GM19193 (cell line): Measurements from ENCODE around the gene PREX1.

Experiments used
- POLR2A ChIP-seq: IDR thresholded peaks from 4 replicates; pipeline ENCODE4 v1.6.1; 2011; ENCODE audit not compliant: insufficient read depth, insufficient read length; ENCODE audit errors: extremely low read depth

Gene PREX1

DNA sequence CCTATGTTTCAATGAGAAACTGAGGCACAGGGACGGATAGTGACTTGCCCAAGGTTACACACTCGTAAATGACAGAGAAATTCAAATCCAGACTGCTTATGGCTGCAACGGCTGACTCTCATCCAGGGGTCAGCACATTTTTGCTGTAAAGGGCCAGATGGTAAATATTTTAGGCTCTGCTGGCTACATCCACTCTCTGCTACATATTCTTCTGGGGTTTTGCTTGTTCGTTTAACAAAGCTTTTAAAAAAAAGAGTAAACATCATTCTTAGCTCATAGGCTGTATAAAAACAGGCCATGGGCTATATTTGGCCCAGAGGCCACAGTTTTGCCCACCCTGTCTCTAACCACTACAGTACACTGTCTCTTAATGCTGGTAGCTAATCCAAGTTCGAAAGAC lies 103.4 kb downstream of the PREX1 start:
- TF ChIP-seq POLR2A: no peak

DNA sequence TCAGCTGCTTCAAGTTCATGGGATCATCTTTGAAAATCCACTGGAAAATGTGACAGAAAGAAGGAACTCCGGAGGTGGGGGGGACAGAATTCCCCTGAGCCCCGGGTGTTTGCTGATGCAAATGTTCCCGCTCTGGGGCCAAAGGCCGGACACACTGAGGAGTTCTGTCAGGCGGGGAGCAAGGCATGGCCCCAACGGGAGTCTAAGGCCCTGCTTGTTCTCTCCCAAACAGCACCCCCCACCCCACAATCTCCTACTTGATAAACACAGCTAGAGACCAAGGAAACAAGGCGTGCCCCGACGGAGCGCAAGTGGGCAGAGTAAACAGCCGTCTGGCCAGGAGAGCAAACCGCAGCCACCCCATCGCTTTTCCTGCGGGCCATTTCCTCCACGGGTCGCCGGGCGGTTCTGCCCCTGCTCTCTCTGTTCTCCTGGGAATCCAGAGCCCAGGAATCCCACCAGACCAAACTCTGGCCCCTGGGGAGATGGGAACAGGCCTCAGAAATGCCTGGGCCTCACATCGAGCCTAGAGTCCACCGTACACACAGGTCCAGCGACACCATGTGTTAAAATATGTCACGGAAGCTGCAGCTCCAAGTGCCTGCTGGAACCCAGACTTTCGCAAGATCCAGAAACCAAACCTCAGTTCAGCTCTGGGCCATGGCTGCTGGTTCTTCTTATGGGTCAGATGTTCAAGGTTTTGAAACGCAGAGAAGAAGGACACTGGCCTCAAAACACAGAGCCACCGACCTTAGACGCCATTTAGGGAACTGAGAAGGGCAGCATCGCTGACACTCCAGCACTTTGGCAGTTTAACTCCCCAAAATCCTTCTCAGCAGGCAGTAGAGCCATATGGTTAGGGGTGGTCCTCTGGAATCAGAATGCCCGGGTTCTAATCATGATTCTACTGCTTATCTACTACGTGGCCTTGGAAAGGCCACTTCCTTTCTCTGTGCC lies 104.2 kb downstream of the PREX1 start:
- no peak for TF ChIP-seq POLR2A

DNA sequence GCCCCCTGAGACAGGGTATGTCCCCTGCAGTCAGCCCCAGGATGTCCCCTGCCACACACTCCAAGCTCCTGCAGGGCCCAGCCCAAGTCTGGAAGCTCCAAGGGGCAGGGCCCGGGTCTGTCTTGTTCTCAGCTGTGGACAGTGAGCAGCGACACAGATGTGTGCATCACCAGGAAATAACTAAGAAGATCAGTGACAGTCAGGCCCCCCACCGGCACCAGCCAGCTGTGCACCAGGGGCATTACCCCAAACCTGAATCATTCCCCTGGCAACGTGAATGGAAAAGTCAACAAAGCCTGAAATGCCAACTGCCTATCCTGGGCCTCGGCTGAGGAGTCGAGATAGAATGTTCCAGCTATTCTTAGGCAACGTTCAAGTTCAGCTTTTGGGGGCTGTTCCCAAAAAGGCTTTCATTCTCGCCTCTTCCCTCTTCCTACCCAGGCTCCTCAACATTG lies 105.0 kb downstream of the PREX1 start:
- TF ChIP-seq POLR2A: no peak

DNA sequence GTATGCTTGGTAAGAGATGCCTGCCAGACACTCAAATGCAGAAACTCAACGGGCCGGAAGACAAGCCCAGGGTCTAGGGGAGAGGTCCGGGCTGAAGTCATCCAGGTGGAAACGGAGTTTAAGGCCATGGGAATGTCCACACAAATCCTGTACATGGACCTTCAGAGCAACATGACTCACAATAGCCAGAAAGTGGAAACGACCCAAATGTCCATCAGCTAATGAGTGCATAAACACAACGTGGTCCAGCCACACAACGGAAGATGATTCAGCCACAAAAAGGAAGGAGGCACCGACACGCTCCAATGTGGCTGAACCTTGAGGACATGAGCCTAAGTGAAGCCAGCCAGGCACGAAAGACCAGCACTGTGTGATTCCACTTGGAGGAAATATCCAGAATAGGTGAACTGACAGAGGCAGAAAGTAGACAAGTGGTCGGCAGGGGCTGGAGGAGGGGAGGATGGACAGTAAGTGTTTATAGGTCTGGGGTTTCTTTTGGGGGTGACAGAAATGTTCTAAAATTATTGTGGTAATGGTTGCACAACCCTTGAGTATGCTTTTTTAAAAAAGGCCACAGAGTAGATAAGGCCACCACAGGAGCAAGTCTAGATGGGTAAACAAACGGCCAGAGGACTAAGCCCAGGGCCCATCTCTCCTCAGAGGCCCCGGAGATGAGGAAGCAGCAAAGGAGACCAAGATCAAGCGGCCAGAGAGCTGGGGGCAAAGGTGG lies 105.6 kb downstream of the PREX1 start:
- TF ChIP-seq POLR2A: no peak

DNA sequence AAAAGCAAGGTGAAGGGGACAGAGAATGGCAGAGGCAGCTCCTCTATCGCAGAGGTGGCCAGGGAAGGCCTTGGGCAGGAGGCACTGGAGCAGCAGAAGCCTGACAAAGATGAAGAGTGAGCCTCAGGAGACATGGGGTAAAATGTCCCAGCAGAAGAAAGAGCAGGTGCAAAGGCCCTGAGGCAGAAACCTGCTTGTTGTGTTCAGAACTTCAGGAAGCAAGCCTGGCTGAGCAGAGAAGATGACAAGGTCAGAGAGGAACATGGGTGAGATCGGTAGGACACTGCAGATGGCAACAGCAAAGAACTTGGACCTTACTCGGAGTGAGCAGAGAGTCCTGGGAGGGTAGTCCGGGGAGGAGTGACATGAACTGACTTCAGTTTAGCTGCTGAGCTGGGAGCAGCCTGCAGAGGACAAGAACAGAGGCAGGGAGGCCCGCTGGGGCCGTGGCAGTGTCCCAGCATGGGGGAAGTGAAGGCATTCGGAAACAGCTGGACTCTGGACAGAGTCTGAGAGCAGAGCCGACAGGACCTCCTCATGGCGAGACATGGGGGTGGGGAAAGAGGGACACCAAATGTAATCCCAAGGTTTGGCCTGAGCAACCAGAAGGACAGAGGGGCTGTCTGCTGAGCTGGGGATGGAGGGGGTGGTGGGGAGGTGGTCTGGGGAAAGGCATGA lies 106.3 kb downstream of the PREX1 start:
- TF ChIP-seq POLR2A: no peak

DNA sequence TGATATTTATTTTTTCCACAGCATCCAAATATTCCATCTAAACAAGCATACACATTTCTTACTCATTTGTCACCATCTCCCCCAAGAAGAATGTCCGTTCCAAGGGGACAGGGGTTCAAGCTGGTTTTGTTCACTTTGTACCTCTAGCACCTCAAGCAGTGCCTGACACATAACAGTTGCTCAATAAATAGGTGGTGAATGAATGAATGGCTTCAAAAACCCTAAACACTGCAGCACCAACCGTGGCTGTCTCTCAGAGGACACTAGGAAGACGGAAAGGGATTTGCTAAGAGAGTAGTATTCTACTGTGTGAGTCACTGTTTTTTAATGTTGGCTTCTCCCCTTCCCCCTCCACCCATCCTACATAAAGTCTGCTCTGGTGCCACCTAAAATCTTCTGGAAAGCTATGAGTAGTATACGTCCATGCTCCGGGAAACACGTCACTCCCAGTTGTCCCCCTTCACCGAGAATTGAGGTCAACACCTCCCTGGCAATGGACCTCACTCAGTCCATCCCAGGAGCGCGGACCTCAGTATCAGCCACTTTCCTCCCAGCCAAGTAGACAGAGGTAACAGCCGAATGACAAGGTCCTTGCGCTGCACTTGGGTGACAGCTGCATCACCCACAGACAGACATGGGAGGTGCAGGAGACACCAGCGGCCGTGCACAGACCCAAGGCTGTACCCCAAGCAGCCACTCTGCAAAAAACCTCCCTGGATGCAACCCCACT lies 107.4 kb downstream of the PREX1 start:
- TF ChIP-seq POLR2A: no peak

DNA sequence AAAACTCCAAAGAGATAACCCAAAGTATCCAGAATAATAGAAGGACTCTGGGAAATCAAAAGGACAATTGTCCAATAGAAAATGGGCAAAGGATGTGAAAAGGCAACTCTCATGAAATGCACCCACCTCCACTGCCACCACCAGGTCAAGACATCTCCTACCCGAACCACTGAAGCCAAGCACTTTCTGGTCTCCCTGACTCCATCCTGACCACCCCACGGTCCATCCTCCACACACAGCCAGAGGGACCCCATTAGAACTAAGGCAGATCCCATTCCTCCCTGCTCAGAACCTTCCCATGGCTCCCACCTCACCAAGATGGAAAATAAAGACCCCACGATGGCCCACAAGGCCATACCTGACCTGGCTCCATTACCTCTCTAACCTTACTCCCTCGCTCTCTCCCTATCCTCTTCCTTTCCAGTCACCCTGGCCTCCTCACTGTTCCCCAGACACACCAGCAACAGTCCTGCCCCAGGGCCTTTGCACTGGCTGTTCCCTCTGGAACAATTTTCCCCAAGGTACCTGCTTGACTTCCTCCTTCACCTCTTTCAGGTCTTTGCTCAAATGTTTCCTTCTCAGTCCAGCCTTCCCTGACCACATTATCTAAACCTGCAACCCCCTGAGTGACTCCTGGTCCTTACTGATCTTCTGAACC lies 108.1 kb downstream of the PREX1 start:
- no peak for TF ChIP-seq POLR2A

DNA sequence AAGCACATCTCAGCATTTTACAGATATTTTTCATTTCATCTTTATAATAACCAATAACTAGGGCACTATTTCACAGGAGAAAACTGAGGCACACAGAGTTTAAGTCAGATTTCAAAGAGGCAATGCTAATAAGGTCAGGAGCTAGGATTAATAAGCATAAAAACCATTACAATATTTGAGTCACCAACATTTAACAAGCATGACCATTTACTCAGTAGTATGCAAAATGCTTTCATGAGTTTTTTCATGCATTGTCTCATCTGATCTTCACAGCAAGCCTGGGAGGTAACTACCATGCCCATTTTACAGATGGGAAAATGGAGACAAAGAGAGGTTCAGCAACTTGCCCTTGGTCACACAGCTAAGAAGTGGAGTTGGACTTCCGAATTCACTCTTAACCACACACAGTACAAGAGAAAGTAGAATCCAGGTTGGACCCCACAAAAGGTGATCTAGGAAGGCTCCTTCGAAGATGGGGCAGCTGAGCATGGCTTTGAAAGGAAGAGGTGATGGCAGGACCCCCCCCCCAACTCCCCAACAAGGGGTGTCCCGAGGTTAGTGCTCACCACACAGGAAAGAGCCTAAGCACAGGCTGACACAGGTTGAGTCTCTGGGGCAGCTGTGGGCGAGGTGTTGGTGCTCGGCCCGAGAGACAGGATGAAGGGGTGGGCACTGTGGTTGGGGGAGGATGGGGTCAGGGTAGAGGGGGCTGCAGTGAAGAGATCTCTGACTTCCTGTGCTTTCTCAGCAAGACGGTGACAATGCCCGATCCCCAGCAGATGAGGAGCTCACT lies 108.8 kb downstream of the PREX1 start:
- no peak for TF ChIP-seq POLR2A

DNA sequence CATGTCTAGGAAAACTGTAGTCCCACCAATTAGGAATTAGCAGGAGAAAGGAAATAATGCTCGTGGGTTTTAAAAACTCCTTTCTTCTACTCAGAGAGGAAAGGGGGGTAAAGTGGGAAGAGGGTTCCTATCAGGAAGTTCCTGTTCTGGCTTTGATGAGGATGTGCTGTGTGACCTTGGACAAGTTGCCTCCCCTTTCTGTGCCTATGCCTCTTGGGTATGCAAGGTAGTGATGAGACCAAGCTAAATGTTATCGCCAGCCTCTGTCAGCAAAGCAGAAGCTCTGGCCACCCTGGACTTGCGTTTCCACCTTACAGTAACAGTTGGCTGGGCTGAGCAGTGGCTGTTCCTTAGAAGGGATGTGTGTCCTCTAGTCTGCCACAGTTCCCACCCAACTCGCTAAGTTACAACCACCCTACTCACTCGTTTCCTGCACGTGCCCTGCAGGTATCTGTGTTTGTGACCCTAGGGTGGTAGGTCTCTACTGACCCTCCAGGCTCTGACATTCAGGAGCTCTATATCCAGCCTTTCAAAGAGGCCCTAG lies 110.0 kb downstream of the PREX1 start:
- no peak for TF ChIP-seq POLR2A

DNA sequence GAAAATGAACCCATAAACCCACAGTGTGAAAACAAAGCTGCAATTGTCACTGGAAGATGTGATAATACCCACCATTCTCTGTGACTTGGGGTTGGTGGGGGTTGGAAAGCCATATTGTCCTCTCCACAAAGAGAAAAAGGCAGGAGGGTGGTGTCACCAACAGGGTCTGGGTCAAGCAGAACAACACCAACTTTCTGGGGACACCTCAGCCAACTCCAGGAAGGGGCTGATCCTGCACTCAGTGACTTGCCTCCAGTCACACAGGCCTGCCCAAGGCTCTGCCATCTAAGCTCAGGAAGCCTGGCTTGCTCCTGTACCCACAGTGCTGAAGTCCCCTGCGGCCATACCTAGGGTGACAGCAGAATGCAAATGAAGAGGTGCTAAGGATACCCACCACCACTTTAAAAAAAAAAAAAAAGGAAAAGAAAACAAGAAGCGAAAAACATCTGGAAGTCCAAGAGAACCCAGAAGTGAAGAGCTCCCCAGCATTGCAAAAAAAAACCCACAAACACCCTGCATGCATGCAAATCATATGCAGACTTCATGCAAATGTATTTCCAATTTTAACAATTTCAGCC lies 110.6 kb downstream of the PREX1 start:
- peak; percentile 22 for TF ChIP-seq POLR2A

DNA sequence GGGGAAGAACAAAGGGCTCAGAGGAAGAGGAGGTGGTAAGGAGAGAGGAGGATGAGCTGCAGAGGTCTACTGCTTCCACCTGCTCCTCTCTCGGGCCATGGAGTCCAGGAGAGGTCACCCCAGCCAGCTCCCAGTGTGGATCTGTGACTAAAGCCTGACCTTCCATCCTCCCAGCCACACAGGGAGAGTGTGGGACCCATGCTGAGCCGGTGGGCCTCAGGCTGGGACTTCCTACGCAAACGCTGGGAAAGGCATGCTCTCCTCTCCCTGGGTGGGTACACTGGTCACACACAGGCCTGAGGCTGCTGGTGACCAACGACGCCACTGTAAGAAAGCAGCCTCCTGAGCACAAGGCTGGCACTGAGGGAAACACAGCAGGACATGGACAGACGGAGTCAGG lies 111.3 kb downstream of the PREX1 start:
- no peak for TF ChIP-seq POLR2A

DNA sequence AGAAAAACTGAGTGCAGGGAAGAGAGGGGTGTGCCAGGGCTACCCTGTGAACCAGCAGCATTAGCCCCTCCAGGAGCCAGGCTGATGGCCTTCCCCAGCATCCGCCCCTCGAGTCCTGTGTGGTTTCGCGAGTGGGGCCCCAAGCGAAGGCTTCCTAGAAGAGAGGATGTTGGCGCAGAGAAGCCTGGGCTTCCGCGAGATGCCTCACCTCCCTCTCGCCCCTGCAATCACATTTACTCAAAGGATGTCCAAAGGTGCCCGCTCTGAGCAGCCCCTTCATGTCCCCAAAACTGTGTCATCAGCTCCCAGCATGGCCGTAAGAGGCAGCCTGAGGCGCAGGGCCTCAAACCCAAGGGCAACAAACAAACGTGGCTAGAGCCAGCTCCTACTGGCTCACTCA lies 111.7 kb downstream of the PREX1 start:
- no peak for TF ChIP-seq POLR2A

DNA sequence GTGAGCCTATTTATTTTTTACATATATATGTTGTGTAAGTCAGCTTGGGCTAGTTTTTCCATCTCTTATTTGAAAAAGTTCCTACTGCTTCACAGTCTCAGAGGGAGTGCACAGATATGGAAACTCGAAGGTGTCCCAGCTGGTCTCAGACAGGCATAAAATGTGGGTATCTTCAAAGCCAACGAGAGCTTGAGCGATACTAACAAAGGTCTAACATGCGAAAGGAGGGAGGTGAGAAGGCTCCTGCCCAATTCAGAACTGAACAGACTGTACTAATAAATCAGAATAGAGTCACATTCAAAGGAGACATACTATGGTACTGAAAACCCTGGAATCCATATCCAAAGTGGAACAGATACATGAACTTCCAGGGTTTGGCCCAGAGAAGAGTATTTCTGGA lies 113.0 kb downstream of the PREX1 start:
- no peak for TF ChIP-seq POLR2A
